ENCODE results near the gene COLQ. TPM values are rescaled to one million over a fixed set of nuclear protein-coding genes. Genes with fewer than 3 reads are reported as not detected.
"Not testable (repeated sequence)": the region's sequence is repeated elsewhere in the genome, so short reads cannot be mapped to it uniquely, and the experiment has no call there.

Gene COLQ
- total RNA-seq, 1 donor from 2014 or later: 0.99 TPM

GRCh38 chr3:15443826-15444524 is 77.5 kb downstream of the COLQ start:
- ATAC-seq (no peak), DNase-seq (no peak)
- intact Hi-C loops (cut with micrococcal nuclease): no loop called here

GRCh38 chr3:15440891-15441290 is 80.6 kb downstream of the COLQ start:
- ATAC-seq (no peak), DNase-seq (no peak)
- intact Hi-C loops (cut with micrococcal nuclease): no loop called here

- intact Hi-C loops (cut with micrococcal nuclease): loop anchor here (10.0 kb wide), 1 partner anchor 115 kb away; no protein-coding TSS in a partner anchor
- DNase-seq: no peak
- no peak for ATAC-seq
These were observed 82.0 kb downstream of the COLQ start for GRCh38 chr3:15439476-15439875.

- no peak for ATAC-seq
- no peak for DNase-seq
- intact Hi-C loops (cut with micrococcal nuclease): loop anchor here (10.0 kb wide), 1 partner anchor 116 kb away; no protein-coding TSS in a partner anchor
These were observed 82.5 kb downstream of the COLQ start for GRCh38 chr3:15438983-15439382.

GRCh38 chr3:15436246-15436645 is 85.3 kb downstream of the COLQ start:
- ATAC-seq: no peak
- intact Hi-C loops (cut with micrococcal nuclease): loop anchor here (10.0 kb wide), 1 partner anchor 119 kb away; no protein-coding TSS in a partner anchor
- DNase-seq: no peak

- intact Hi-C loops (cut with micrococcal nuclease): loop anchor here (10.0 kb wide), 1 partner anchor 120 kb away; no protein-coding TSS in a partner anchor
- DNase-seq (no peak), ATAC-seq (no peak)
These were observed 86.8 kb downstream of the COLQ start for GRCh38 chr3:15434756-15435155.

GRCh38 chr3:15433531-15433930 is 88.0 kb downstream of the COLQ start:
- DNase-seq (no peak), ATAC-seq (peak; percentile 61)
- intact Hi-C loops (cut with micrococcal nuclease): loop anchor here (10.0 kb wide), 1 partner anchor 121 kb away; no protein-coding TSS in a partner anchor

- intact Hi-C loops (cut with micrococcal nuclease): loop anchor here (10.0 kb wide), 1 partner anchor 123 kb away; no protein-coding TSS in a partner anchor
- ATAC-seq: peak; percentile 30
- DNase-seq: no peak
These were observed 90.2 kb downstream of the COLQ start for GRCh38 chr3:15431256-15431837.

GRCh38 chr3:15430624-15431023 is 90.9 kb downstream of the COLQ start:
- ATAC-seq (no peak), DNase-seq (no peak)
- intact Hi-C loops (cut with micrococcal nuclease): loop anchor here (10.0 kb wide), 1 partner anchor 124 kb away; no protein-coding TSS in a partner anchor

GRCh38 chr3:15429080-15429479 is 92.4 kb downstream of the COLQ start:
- no peak for ATAC-seq
- intact Hi-C loops (cut with micrococcal nuclease): no loop called here
- DNase-seq: no peak

- ATAC-seq: no peak
- no peak for DNase-seq
- intact Hi-C loops (cut with micrococcal nuclease): no loop called here
These were observed 93.0 kb downstream of the COLQ start for GRCh38 chr3:15428539-15428938.

- peak; percentile 27 for ATAC-seq
- DNase-seq: no peak
- intact Hi-C loops (cut with micrococcal nuclease): no loop called here
These were observed 93.5 kb downstream of the COLQ start for GRCh38 chr3:15427981-15428380.

- peak; percentile 95 for ATAC-seq
- DNase-seq: peak; percentile 91
- intact Hi-C loops (cut with micrococcal nuclease): no loop called here
These were observed 94.2 kb downstream of the COLQ start, which contains the start of the genes EAF1 and METTL6 for GRCh38 chr3:15427182-15427880. Gene EAF1 (plus strand): TSS chr3:15427598. CDS start chr3:15427780, 182 bp downstream. Gene METTL6 (minus strand): TSS chr3:15427544. CDS start chr3:15426511, 1,033 bp downstream.

GRCh38 chr3:15426579-15427118 is 94.9 kb downstream of the COLQ start:
- no peak for DNase-seq
- ATAC-seq: no peak
- intact Hi-C loops (cut with micrococcal nuclease): no loop called here

GRCh38 chr3:15420871-15421270 is 100.6 kb downstream of the COLQ start:
- DNase-seq (no peak), ATAC-seq (no peak)
- intact Hi-C loops (cut with micrococcal nuclease): no loop called here

- intact Hi-C loops (cut with micrococcal nuclease); DNase-seq; ATAC-seq: not testable (repeated sequence)
These were observed 110.5 kb downstream of the COLQ start for GRCh38 chr3:15410966-15411365.

- intact Hi-C loops (cut with micrococcal nuclease): loop anchor here (5.0 to 10.0 kb wide), 2 partner anchors 145 to 207 kb away; no protein-coding TSS in a partner anchor
- ATAC-seq (no peak), DNase-seq (no peak)
These were observed 111.7 kb downstream of the COLQ start for GRCh38 chr3:15409774-15410173.

GRCh38 chr3:15409239-15409638 is 112.3 kb downstream of the COLQ start:
- DNase-seq (no peak), ATAC-seq (no peak)
- intact Hi-C loops (cut with micrococcal nuclease): loop anchor here (5.0 to 10.0 kb wide), 2 partner anchors 144 to 207 kb away; no protein-coding TSS in a partner anchor

GRCh38 chr3:15405448-15406050 is 116.0 kb downstream of the COLQ start:
- no peak for DNase-seq
- ATAC-seq: peak; percentile 65
- intact Hi-C loops (cut with micrococcal nuclease): loop anchor here (5.0 to 10.0 kb wide), 2 partner anchors 141 to 203 kb away; no protein-coding TSS in a partner anchor

All from left ventricle myocardium superior (tissue), 1 donor.